ENCODE results near the gene SEL1L3. TPM values are rescaled to one million over a fixed set of nuclear protein-coding genes. Genes with fewer than 3 reads are reported as not detected.

SEL1L3 gene
- total RNA-seq, 2 donors from 2014 or later: 14.9 to 24.5 TPM

- Mint-ChIP-seq H3K9me3 (no peaks in the 10 kb centered on the region), H3K36me3 (ENCODE audit: low read depth) (no peaks in the 10 kb centered on the region), H3K4me1 (peaks cover 2% of the 10 kb centered on the region), H3K4me3 (no peak overlapping the region), H3K27ac (no peak overlapping the region), H3K27me3 (ENCODE audit: insufficient read depth) (no peaks in the 10 kb centered on the region)
- Histone ChIP-seq H3K4me1 (ENCODE audit: control insufficient read depth, insufficient read depth, low read length) (no peaks in the 10 kb centered on the region), H3K9me3 (ENCODE audit: control insufficient read depth, low read length) (no peaks in the 10 kb centered on the region), H3K9ac (ENCODE audit: extremely low read depth, low read length, poor library complexity, severe bottlenecking) (no peak overlapping the region), H3K4me3 (ENCODE audit: low read length) (no peak overlapping the region), H3K36me3 (ENCODE audit: control insufficient read depth, insufficient read depth, low read length) (no peaks in the 10 kb centered on the region), H3K27ac (ENCODE audit: low read depth, low read length) (no peak overlapping the region), H3K27me3 (ENCODE audit: control insufficient read depth, insufficient read depth, low read length, poor library complexity, severe bottlenecking) (no peaks in the 10 kb centered on the region)
- TF ChIP-seq, protein P1, sequence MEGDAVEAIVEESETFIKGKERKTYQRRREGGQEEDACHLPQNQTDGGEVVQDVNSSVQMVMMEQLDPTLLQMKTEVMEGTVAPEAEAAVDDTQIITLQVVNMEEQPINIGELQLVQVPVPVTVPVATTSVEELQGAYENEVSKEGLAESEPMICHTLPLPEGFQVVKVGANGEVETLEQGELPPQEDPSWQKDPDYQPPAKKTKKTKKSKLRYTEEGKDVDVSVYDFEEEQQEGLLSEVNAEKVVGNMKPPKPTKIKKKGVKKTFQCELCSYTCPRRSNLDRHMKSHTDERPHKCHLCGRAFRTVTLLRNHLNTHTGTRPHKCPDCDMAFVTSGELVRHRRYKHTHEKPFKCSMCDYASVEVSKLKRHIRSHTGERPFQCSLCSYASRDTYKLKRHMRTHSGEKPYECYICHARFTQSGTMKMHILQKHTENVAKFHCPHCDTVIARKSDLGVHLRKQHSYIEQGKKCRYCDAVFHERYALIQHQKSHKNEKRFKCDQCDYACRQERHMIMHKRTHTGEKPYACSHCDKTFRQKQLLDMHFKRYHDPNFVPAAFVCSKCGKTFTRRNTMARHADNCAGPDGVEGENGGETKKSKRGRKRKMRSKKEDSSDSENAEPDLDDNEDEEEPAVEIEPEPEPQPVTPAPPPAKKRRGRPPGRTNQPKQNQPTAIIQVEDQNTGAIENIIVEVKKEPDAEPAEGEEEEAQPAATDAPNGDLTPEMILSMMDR (conservative IDR thresholded peaks at IDR 0.05): no peak
- DNase-seq: no peak
- 90 to 100% methylated on average over 3 to 6 of the region's 6 CpGs for WGBS, 2 experiments (ENCODE audit: insufficient coverage in 1 of 2, insufficient read length in 1 of 2)
Measured at GRCh38 chr4:25879587-25879986, 16.8 kb upstream of the SEL1L3 start.

DNA sequence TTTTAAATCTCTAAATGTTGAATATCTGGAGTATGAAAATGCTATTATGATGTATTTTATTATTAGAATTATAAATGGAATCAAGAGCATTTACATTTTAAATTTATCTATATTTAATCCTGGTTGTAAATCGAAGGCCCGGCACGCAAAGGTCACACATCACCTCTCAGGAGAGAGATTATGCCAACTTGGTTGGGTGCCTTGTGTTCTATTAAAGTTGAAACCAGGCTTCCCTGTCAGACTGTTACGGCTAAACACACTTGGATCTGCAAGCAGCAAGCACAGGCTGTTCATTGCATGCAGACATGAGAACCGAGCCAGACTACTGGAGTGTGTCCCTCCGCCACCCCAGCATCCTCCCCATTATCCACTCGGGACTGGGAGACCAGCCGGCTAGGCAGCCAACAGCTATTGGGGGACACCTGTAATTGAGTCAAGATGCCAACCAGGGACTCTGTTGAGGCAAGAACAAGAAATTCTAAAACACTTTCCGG is 16.4 kb upstream of the SEL1L3 start:
- Histone ChIP-seq H3K9ac (ENCODE audit: extremely low read depth, low read length, poor library complexity, severe bottlenecking) (no peak overlapping the region), H3K27me3 (ENCODE audit: control insufficient read depth, insufficient read depth, low read length, poor library complexity, severe bottlenecking) (no peaks in the 10 kb centered on the region), H3K4me3 (ENCODE audit: low read length) (no peak overlapping the region), H3K27ac (ENCODE audit: low read depth, low read length) (no peak overlapping the region), H3K4me1 (ENCODE audit: control insufficient read depth, insufficient read depth, low read length) (no peaks in the 10 kb centered on the region), H3K36me3 (ENCODE audit: control insufficient read depth, insufficient read depth, low read length) (no peaks in the 10 kb centered on the region), H3K9me3 (ENCODE audit: control insufficient read depth, low read length) (no peaks in the 10 kb centered on the region)
- DNase-seq: no peak
- no peak overlapping the region for H3K27ac Mint-ChIP-seq
- H3K9me3 Mint-ChIP-seq: no peaks in the 10 kb centered on the region
- no peak overlapping the region for H3K4me3 Mint-ChIP-seq
- WGBS, 2 experiments (ENCODE audit: insufficient coverage in 1 of 2, insufficient read length in 1 of 2): 86 to 88% methylated on average over 7 to 9 of the region's 9 CpGs
- no peaks in the 10 kb centered on the region for H3K36me3 Mint-ChIP-seq (ENCODE audit: low read depth)
- peaks cover 3% of the 10 kb centered on the region for H3K4me1 Mint-ChIP-seq
- H3K27me3 Mint-ChIP-seq (ENCODE audit: insufficient read depth): no peaks in the 10 kb centered on the region
- TF ChIP-seq, protein P1 (conservative IDR thresholded peaks at IDR 0.05): no peak

GRCh38 chr4:25878676-25879075 is 15.9 kb upstream of the SEL1L3 start:
- no peaks in the 10 kb centered on the region for H3K4me1 ChIP-seq (ENCODE audit: control insufficient read depth, insufficient read depth, low read length)
- no peaks in the 10 kb centered on the region for H3K9me3 ChIP-seq (ENCODE audit: control insufficient read depth, low read length)
- no peaks in the 10 kb centered on the region for H3K36me3 ChIP-seq (ENCODE audit: control insufficient read depth, insufficient read depth, low read length)
- no peaks in the 10 kb centered on the region for H3K27me3 Mint-ChIP-seq (ENCODE audit: insufficient read depth)
- no peak for DNase-seq
- H3K4me3 ChIP-seq (ENCODE audit: low read length): no peak overlapping the region
- H3K27ac Mint-ChIP-seq: no peak overlapping the region
- H3K27me3 ChIP-seq (ENCODE audit: control insufficient read depth, insufficient read depth, low read length, poor library complexity, severe bottlenecking): no peaks in the 10 kb centered on the region
- TF ChIP-seq, protein P1 (conservative IDR thresholded peaks at IDR 0.05): no peak
- H3K4me1 Mint-ChIP-seq: peaks cover 3% of the 10 kb centered on the region
- H3K27ac ChIP-seq (ENCODE audit: low read depth, low read length): no peak overlapping the region
- no peaks in the 10 kb centered on the region for H3K9me3 Mint-ChIP-seq
- WGBS, 2 experiments (ENCODE audit: insufficient coverage in 1 of 2, insufficient read length in 1 of 2): 81% methylated on average over 5 to 9 of the region's 9 CpGs
- H3K36me3 Mint-ChIP-seq (ENCODE audit: low read depth): no peaks in the 10 kb centered on the region
- no peak overlapping the region for H3K9ac ChIP-seq (ENCODE audit: extremely low read depth, low read length, poor library complexity, severe bottlenecking)
- no peak overlapping the region for H3K4me3 Mint-ChIP-seq

Data from endodermal cell (in vitro differentiated cells).